NT2/D1 (cell line): ENCODE measurements around the gene GRIN2C.

Experiments
- SUZ12 ChIP-seq: IDR thresholded peaks from 2 replicates; pipeline ENCODE4 v1.6.1; 2011; ENCODE audit not compliant: insufficient read length, insufficient read depth; ENCODE audit errors: extremely low read depth
- ZNF274 ChIP-seq: IDR thresholded peaks from 2 replicates; pipeline ENCODE4 v1.6.1; 2011; ENCODE audit warnings: mild to moderate bottlenecking, low read depth, low read length

DNA sequence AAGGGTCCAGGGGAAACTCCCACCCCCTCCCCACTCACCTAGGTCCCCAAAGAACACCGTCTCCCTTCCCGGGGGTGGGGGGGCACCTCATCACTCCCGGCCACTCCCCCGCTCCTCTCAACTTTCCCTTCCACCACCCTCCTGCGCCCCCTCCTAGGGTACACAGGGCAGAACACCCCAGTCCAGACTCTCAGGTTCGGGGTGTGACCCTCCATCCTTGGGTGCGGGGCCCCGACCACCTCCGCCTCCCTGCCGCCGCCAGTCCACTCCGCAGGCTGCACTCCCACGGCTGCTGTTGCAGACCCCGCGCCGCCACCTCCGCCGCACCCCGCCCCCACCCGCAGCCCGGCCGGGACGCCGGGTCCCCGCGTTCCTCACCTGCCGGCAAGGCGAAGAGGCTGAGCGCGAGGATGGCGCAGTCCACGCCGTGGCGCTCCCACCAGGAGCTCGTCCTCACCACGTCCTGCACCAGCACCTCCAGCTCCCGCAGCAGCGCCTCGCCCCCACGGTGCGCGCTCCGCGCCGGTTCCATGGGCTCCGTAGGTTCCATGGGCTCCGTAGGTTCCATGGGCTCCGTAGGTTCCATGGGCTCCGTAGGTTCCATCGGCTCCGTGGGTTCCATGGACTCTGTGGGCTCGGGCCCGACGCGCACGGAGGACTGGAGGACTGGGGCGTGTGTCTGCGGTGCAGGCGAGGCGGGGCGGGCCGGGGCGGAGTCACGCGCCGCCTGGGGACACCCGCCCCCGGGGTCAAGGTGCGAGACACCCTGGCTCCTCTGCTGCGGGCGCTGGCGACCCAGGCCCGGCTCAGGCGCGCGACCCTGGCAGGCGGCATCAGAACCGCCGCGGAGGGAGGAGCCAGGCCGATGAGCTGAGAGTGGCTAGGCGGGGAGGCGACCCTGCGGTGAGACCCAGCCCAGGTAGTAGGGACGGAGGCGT, 33.6 kb upstream of the GRIN2C start, which contains the start of gene FADS6:
- TF ChIP-seq ZNF274 = no peak
- TF ChIP-seq SUZ12 = no peak
